ENCODE data around the gene EXD3. TPM values are rescaled to one million over a fixed set of nuclear protein-coding genes. Genes with fewer than 3 reads are reported as not detected.
"Not testable (repeated sequence)": the region's sequence is repeated elsewhere in the genome, so short reads cannot be mapped to it uniquely, and the experiment has no call there.

EXD3 gene
- total RNA-seq, 2 experiments from 2014 or later, result 6.7 to 7.1 TPM

DNA sequence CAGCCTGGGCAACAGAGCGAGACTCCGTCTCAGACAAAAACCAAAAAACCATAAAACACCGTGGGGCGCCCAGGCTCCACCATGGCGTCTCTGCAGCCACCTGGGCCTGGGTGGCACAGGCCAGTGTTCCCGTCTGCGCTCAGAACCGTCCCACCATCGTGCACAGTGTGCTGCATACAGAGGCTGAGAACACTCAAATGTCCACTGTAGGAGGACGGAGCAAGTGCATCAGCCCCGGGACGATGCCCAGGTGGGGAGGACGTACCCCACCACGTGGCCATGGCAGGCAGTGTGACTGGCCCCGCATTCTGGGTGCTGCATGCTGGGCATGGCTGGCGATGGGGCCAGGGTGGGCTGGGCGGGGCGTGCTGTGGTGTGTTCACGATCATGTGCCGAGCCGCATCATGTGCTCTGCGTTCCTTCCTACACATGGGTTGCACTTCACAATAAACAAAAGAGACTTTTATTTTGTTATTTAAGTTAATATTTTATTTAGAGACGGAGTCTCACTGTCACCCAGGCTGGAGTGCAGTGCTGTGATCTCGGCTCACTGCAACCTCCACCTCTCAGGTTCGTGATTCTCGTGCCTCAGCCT is 37.8 kb downstream of the EXD3 start:
- ATAC-seq (no peak), DNase-seq (no peak)
- Mint-ChIP-seq H3K27ac (no peak overlapping the region), H3K27me3 (no peaks in the 10 kb centered on the region), H3K9me3 (ENCODE audit: low read depth) (no peaks in the 10 kb centered on the region), H3K4me3 (no peak overlapping the region), H3K4me1 (peaks cover 11% of the 10 kb centered on the region), H3K36me3 (ENCODE audit: low read depth) (no peaks in the 10 kb centered on the region)
- intact Hi-C loops (cut with DNase I, micrococcal nuclease), result loop anchor here in 1 of 2 experiments (5.0 kb wide), 1 partner anchor 33 kb away; no protein-coding TSS in a partner anchor
- ChIA-PET POLR2A (no interaction called here), CTCF (interaction anchor here (0.6 to 1.2 kb wide), 3 partner anchors 10 to 338 kb away, joined by 3 to 4 read pairs (median 3); no protein-coding TSS in a partner anchor)

DNA sequence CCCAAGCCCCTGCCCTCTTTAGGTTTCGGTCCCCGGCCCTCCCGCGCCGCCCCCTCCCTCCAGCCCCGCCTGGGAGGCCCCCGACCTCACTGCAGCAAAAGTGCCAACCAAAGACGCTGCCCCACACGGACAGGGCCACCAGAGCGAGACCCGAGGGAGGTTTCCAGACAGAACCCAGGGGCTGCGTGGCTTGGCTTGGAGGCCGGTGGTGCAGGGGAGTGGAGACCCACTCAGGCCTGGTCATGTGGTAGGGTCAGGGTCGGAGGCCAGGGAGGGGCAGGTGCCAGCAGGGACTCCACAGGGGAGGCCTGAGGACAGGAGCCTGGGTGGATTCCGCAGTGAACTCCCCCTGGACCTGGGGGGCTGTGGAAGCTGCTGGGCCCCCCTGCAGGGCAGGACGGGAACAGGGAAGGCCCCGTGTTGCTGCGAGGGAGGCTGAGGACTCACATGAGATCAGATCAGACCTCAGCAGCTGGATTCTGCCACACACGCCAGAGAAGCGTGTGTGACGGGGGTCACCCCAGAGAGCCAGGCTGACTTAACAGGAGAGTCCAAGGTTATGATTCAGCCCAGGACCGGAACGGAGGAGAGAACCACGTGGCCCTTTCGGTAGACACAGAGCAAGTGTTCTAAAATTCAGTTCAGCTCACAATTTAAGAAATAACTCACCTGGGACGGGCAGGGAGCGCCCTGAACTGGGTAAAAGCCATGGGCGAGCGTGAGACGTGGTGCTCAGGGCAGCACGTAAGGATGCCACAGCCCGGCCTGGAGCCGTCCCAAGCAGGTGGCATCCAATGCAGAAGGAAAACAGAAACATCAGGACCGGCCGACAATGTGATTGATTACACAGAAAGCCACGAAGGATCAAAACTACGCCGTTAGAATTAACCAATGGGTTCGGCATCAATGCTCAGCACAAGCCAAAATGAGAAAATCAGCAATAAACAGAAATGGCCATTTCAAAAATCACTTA is 38.9 kb downstream of the EXD3 start:
- peaks cover 11% of the 10 kb centered on the region for H3K4me1 Mint-ChIP-seq
- H3K4me3 Mint-ChIP-seq, result no peak overlapping the region
- H3K27me3 Mint-ChIP-seq, result no peaks in the 10 kb centered on the region
- no peak overlapping the region for H3K27ac Mint-ChIP-seq
- ATAC-seq (no peak), DNase-seq (no peak)
- ChIA-PET CTCF (interaction anchor here (0.6 to 0.7 kb wide), 3 partner anchors 8 to 337 kb away, joined by 3 to 4 read pairs (median 3); no protein-coding TSS in a partner anchor), POLR2A (no interaction called here)
- no peaks in the 10 kb centered on the region for H3K9me3 Mint-ChIP-seq (ENCODE audit: low read depth)
- intact Hi-C loops (cut with DNase I, micrococcal nuclease), result no loop called here
- H3K36me3 Mint-ChIP-seq (ENCODE audit: low read depth), result no peaks in the 10 kb centered on the region

DNA sequence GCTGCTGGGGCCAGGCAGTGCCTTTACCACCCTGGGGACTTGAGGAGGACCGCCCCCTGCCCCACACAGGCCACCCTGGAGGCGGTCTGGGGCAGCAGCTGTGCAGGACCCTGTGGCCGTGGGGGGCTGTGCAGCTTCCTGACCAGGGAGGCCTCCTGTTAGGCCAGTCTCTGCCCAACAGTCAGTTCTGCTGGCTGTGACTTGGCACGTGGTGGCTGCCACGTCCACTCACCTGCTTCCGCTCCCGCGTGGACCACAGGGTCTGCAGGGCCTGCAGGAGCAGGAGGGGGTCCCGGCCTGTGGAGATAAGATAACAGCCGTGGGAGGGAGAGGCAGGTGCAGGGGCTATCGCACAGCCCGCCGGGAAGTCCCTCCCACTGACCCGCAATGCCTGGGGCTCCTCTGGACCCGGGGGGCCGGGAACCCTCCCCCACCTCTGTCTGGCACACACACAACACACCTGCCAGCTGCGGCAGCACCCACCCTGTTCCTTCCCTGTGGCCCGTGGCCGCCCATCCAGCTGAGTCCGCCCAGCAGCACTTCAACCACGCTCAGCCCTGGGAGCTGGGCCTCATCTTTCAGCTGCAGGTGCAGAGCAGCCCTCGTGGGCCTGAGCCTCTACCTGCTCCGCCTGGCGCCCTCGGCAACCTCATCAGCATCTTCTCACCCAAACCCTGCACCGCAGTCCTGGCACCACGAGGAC is 39.7 kb downstream of the EXD3 start:
- H3K4me3 Mint-ChIP-seq, result no peak overlapping the region
- H3K9me3 Mint-ChIP-seq (ENCODE audit: low read depth), result no peaks in the 10 kb centered on the region
- H3K27me3 Mint-ChIP-seq, result no peaks in the 10 kb centered on the region
- H3K36me3 Mint-ChIP-seq (ENCODE audit: low read depth), result no peaks in the 10 kb centered on the region
- DNase-seq (peak; percentile 9), ATAC-seq (no peak)
- ChIA-PET CTCF (interaction anchor here (0.7 kb wide), 1 partner anchor 158 kb away, joined by 4 read pairs; no protein-coding TSS in a partner anchor), POLR2A (no interaction called here)
- intact Hi-C loops (cut with DNase I, micrococcal nuclease), result no loop called here
- no peak overlapping the region for H3K27ac Mint-ChIP-seq
- H3K4me1 Mint-ChIP-seq, result peaks cover 11% of the 10 kb centered on the region

GRCh38 chr9:137382444-137383080 is 40.4 kb downstream of the EXD3 start:
- H3K27ac Mint-ChIP-seq, result no peak overlapping the region
- DNase-seq, result peak; percentile 4
- POLR2A ChIA-PET, result no interaction called here
- H3K36me3 Mint-ChIP-seq (ENCODE audit: low read depth), result no peaks in the 10 kb centered on the region
- no peak for ATAC-seq
- H3K27me3 Mint-ChIP-seq, result no peaks in the 10 kb centered on the region
- CTCF ChIA-PET, result interaction anchor here (0.7 kb wide), 1 partner anchor 158 kb away, joined by 4 read pairs; no protein-coding TSS in a partner anchor
- H3K4me3 Mint-ChIP-seq, result no peak overlapping the region
- intact Hi-C loops (cut with DNase I, micrococcal nuclease), result no loop called here
- H3K4me1 Mint-ChIP-seq, result peaks cover 8% of the 10 kb centered on the region
- H3K9me3 Mint-ChIP-seq (ENCODE audit: low read depth), result no peaks in the 10 kb centered on the region

DNA sequence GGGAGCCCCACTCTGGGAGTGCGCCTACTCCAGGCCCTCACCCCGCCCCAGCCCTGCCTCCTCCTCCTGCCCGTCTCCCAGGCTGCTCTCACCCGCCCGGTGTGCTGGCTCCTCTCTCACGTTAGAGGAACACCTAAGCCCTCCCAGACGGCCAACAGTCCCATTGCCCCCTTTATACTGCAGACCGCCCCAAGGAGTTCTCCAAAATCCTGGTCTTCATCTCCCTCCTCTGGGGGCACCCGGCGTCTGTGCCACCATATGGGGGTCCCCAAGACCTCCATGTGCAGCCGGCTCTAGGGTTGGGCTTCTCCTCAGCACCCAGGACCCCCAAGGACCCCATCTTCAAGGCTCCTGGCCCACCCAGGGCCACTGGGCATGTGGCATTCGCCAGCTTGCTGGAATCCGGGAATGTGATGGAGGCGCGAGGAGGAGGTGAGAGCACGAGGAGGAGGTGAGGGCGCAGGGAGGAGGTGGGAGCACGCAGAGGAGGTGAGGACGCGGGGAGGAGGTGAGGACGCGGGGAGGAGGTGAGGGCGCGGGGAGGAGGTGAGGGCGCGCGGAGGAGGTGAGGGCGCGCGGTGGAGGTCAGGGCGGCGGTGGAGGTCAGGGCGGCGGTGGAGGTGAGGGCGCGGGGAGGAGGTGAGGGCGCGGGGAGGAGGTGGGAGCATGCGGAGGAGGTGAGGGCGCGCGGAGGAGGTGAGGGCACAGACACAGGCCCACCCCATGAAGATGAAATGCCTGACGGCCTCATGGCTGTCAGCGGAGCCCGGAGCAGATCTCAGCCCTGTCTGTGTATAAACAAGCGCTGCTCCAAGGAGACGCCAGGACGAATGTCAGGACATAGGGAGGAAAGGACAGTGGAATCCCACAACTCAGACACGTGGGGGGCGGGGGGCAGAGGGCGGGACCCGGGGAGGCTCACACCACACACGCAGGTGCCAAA is 41.2 kb downstream of the EXD3 start:
- Mint-ChIP-seq H3K36me3 (ENCODE audit: low read depth) (no peaks in the 10 kb centered on the region), H3K27me3 (no peaks in the 10 kb centered on the region), H3K27ac (no peak overlapping the region), H3K4me3 (no peak overlapping the region), H3K9me3 (ENCODE audit: low read depth) (no peaks in the 10 kb centered on the region), H3K4me1 (peaks cover 2% of the 10 kb centered on the region)
- intact Hi-C loops (cut with DNase I, micrococcal nuclease), result no loop called here
- DNase-seq (no peak), ATAC-seq (no peak)
- ChIA-PET POLR2A (no interaction called here), CTCF (no interaction called here)

DNA sequence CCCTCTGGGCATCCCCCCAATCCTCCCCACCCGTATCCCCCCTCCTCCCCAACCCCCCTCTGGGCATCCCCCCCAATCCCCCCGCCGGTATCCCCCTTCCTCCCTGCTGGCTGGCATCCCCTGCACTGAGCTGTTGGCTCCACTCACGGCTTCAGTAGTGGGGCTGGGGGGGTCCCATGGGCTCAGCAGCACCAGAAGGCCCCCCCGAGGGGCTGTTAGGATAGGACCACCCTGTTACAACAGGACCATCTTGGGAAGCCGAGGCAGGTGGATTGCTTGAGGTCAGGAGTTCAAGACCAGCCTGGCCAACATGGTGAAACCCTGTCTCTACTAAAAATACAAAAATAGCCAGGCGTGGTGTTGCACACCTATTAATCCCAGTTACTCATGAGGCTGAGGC is 42.4 kb downstream of the EXD3 start:
- Mint-ChIP-seq H3K4me1 (no peaks in the 10 kb centered on the region), H3K36me3 (ENCODE audit: low read depth) (no peaks in the 10 kb centered on the region), H3K27ac (no peak overlapping the region), H3K4me3 (no peak overlapping the region), H3K9me3 (ENCODE audit: low read depth) (no peaks in the 10 kb centered on the region), H3K27me3 (no peaks in the 10 kb centered on the region)
- ChIA-PET CTCF (no interaction called here), POLR2A (no interaction called here)
- DNase-seq (no peak), ATAC-seq (no peak)
- intact Hi-C loops (cut with DNase I, micrococcal nuclease), result no loop called here

- H3K9me3 Mint-ChIP-seq (ENCODE audit: low read depth), result no peaks in the 10 kb centered on the region
- ATAC-seq, result no peak
- H3K27ac Mint-ChIP-seq, result no peak overlapping the region
- H3K4me3 Mint-ChIP-seq, result no peak overlapping the region
- POLR2A ChIA-PET, result no interaction called here
- H3K27me3 Mint-ChIP-seq, result no peaks in the 10 kb centered on the region
- no peak for DNase-seq
- CTCF ChIA-PET, result no interaction called here
- intact Hi-C loops (cut with DNase I, micrococcal nuclease), result no loop called here
- no peaks in the 10 kb centered on the region for H3K36me3 Mint-ChIP-seq (ENCODE audit: low read depth)
- no peaks in the 10 kb centered on the region for H3K4me1 Mint-ChIP-seq
Observed at GRCh38 chr9:137380171-137380570, 42.8 kb downstream of the EXD3 start.

- Mint-ChIP-seq H3K9me3 (ENCODE audit: low read depth) (no peaks in the 10 kb centered on the region), H3K36me3 (ENCODE audit: low read depth) (no peaks in the 10 kb centered on the region), H3K27me3 (no peaks in the 10 kb centered on the region), H3K4me3 (no peak overlapping the region), H3K4me1 (no peaks in the 10 kb centered on the region), H3K27ac (no peak overlapping the region)
- DNase-seq, result no peak
- CTCF ChIA-PET, result no interaction called here
- intact Hi-C loops (cut with DNase I, micrococcal nuclease), result no loop called here
- no peak for ATAC-seq
- POLR2A ChIA-PET, result no interaction called here
Observed at GRCh38 chr9:137379761-137380161, 43.2 kb downstream of the EXD3 start.

GRCh38 chr9:137378688-137379410 is 44.1 kb downstream of the EXD3 start:
- H3K4me1 Mint-ChIP-seq, CTCF ChIA-PET: not testable (repeated sequence)

GRCh38 chr9:137376386-137376785 is 46.6 kb downstream of the EXD3 start:
- H3K27ac Mint-ChIP-seq, result no peak overlapping the region
- ChIA-PET POLR2A (no interaction called here), CTCF (interaction anchor here (0.5 kb wide), 1 partner anchor 446 kb away, joined by 3 read pairs; no protein-coding TSS in a partner anchor)
- no peak for DNase-seq
- no peak for ATAC-seq
- H3K36me3 Mint-ChIP-seq (ENCODE audit: low read depth), result no peaks in the 10 kb centered on the region
- intact Hi-C loops (cut with DNase I, micrococcal nuclease), result no loop called here
- no peaks in the 10 kb centered on the region for H3K4me1 Mint-ChIP-seq
- no peak overlapping the region for H3K4me3 Mint-ChIP-seq
- no peaks in the 10 kb centered on the region for H3K9me3 Mint-ChIP-seq (ENCODE audit: low read depth)
- no peaks in the 10 kb centered on the region for H3K27me3 Mint-ChIP-seq

More at GRCh38 chr9:137378688-137379410, 44.1 kb downstream of the EXD3 start:
- H3K36me3 Mint-ChIP-seq (ENCODE audit: low read depth); DNase-seq; H3K27ac Mint-ChIP-seq; H3K4me3 Mint-ChIP-seq; H3K9me3 Mint-ChIP-seq (ENCODE audit: low read depth); intact Hi-C loops (cut with DNase I, micrococcal nuclease); POLR2A ChIA-PET; ATAC-seq; H3K27me3 Mint-ChIP-seq: not testable (repeated sequence)

All from activated CD4-positive, alpha-beta T cell treated with anti-CD3 and anti-CD28 coated beads for 36 hours (primary cell).